K562 (cell line): ENCODE data around the gene CGB8. TPM values are rescaled to one million over a fixed set of nuclear protein-coding genes. Genes with fewer than 3 reads are reported as not detected.

Experiments used
- ATAC-seq: fragments of 200-7000 bp; cut with Tn5 transposase; 3 replicates; pipeline ENCODE4 v1.9.1; 2020; ENCODE audit warnings: moderate library complexity
- BruUV-seq: library from RNA; stranded (reverse); fragments of 400-500 nt; replicated peaks from 2 replicates; lab custom pipeline; 2021; lab: Mats Ljungman, UMichigan
- CTCF ChIA-PET: fragments of 300-600 bp; formaldehyde crosslinking; extraction: SDS; loops from one replicate; lab custom pipeline; 2021; ENCODE audit warnings: low intra/inter-chr PET ratio; lab: Yijun Ruan, JAX
- POLR2A ChIA-PET: fragments of 300-600, 350-650 bp; sonication (Branson Sonifier 250); formaldehyde crosslinking; extraction: SDS; loops from one replicate; lab custom pipeline; 2021; ENCODE audit warnings: antibody characterized with exemption, inconsistent platforms; lab: Yijun Ruan, JAX
- DNase-seq, 4 experiments: peaks; one replicate each; pipeline versions ENCODE4 v3.0.0 to v3.0.0-alpha.2; 2011 to 2018; ENCODE audit warnings: low spot score in 3 of 4, mixed read lengths in 3 of 4; ENCODE audit errors: extremely low read depth in 1 of 4
- FAIRE-seq: peaks from 2 replicates; lab custom pipeline; 2011; peaks lifted over from hg19 to GRCh38; lab: Jason Lieb, UNC
- H2AFZ ChIP-seq: 2 replicates; pipeline ENCODE4 v1.6.0; 2011; ENCODE audit warnings: low read depth, low read length, control low read depth, inconsistent platforms
- H3K27ac ChIP-seq: fragments of 200-600 bp; 3 replicates; pipeline ENCODE4 v1.8.0; 2011; ENCODE audit warnings: low read depth, mild to moderate bottlenecking, control low read depth, inconsistent platforms, low read length, moderate library complexity, mixed read lengths; ENCODE audit errors: extremely low read depth
- H3K27me3 ChIP-seq, 2 experiments: fragments of 300-600 bp in 1 of 2; 2 replicates in 1 of 2; 3 replicates in 1 of 2; pipeline versions ENCODE4 v1.6.0 to v1.8.0; 2011; ENCODE audit warnings: inconsistent platforms in 2 of 2, low read length in 2 of 2, mild to moderate bottlenecking in 1 of 2, mixed read lengths in 1 of 2, moderate library complexity in 1 of 2; ENCODE audit not compliant: control insufficient read depth in 2 of 2, insufficient read depth in 2 of 2
- H3K36me3 ChIP-seq: fragments of 300-600 bp; 3 replicates; pipeline ENCODE4 v1.8.0; 2011; ENCODE audit warnings: mild to moderate bottlenecking, low read length, inconsistent platforms; ENCODE audit not compliant: control insufficient read depth, insufficient read depth
- H3K4me1 ChIP-seq, 2 experiments: fragments of 200-600 bp in 1 of 2; replicated peaks in 1 of 2; 2 replicates in 1 of 2; 3 replicates in 1 of 2; pipeline versions ENCODE4 v1.5.1 to v1.8.0; 2011; ENCODE audit warnings: inconsistent platforms in 2 of 2, low read length in 2 of 2, mild to moderate bottlenecking in 1 of 2, mixed read lengths in 1 of 2, moderate library complexity in 1 of 2; ENCODE audit not compliant: control insufficient read depth in 2 of 2, insufficient read depth in 2 of 2
- H3K4me2 ChIP-seq: 2 replicates; pipeline ENCODE4 v1.6.1; 2011; ENCODE audit warnings: low read length, control low read depth, inconsistent platforms, mixed read lengths; ENCODE audit not compliant: insufficient read depth
- H3K4me3 ChIP-seq: fragments of 200-600 bp; sonication (generic), shearing (Covaris generic); 2 replicates; pipeline ENCODE4 v1.5.1; 2016; ENCODE audit warnings: control low read depth, inconsistent platforms
- H3K79me2 ChIP-seq: fragments of 200-600 bp; 3 replicates; pipeline ENCODE4 v1.8.0; 2011; ENCODE audit warnings: low read length, inconsistent platforms; ENCODE audit not compliant: control insufficient read depth, insufficient read depth
- H3K9ac ChIP-seq, 2 experiments: 2 replicates each; pipeline versions ENCODE4 v1.6.0 to v1.6.1; 2011; ENCODE audit warnings: low read depth in 2 of 2, low read length in 2 of 2, control low read depth in 1 of 2, inconsistent platforms in 1 of 2, mild to moderate bottlenecking in 1 of 2, mixed read lengths in 1 of 2; ENCODE audit not compliant: insufficient read depth in 1 of 2
- H3K9me1 ChIP-seq: one replicate; pipeline ENCODE4 v1.6.0; 2011; ENCODE audit warnings: inconsistent platforms, mild to moderate bottlenecking, low read length, moderate library complexity; ENCODE audit not compliant: control insufficient read depth, insufficient read depth
- H3K9me3 ChIP-seq: replicated peaks from 2 replicates; pipeline ENCODE4 v1.5.1; 2011; ENCODE audit warnings: low read depth, low read length, inconsistent platforms; ENCODE audit not compliant: control insufficient read depth, insufficient read depth
- H4K20me1 ChIP-seq: replicated peaks from 2 replicates; pipeline ENCODE4 v1.6.1; 2011; ENCODE audit warnings: low read length, inconsistent platforms, mixed read lengths; ENCODE audit not compliant: control insufficient read depth, insufficient read depth
- ETV1 ChIP-seq: fragments of 450-650 bp; conservative IDR thresholded peaks from 2 replicates; pipeline ENCODE4 v1.6.1; 2016; ENCODE audit warnings: missing genetic modification characterization, control low read depth, low read depth, missing compliant biosample characterization
- RB1 ChIP-seq: fragments of 450-650 bp; IDR thresholded peaks from 2 replicates; pipeline ENCODE4 v1.6.1; 2017; ENCODE audit warnings: low read depth, mild to moderate bottlenecking
- SIN3A ChIP-seq, 2 experiments: fragments of 150-350 bp in 1 of 2; IDR thresholded peaks; 2 replicates each; pipeline ENCODE4 v1.6.1; 2011 to 2016; ENCODE audit warnings: borderline replicate concordance in 2 of 2, low read depth in 2 of 2, low read length in 2 of 2, mild to moderate bottlenecking in 2 of 2, moderate library complexity in 2 of 2; ENCODE audit not compliant: control insufficient read depth in 1 of 2
- ZC3H4 ChIP-seq: sonication (generic); formaldehyde crosslinking; IDR thresholded peaks from 2 replicates; pipeline ENCODE4 v1.9.0; 2021; ENCODE audit warnings: missing genetic modification reagents, borderline replicate concordance
- ZNF175 ChIP-seq: fragments of 200-800 bp; sonication (Bioruptor generic); IDR thresholded peaks from 2 replicates; pipeline ENCODE4 v1.6.1; 2016; ENCODE audit warnings: low read depth, mild to moderate bottlenecking, missing genetic modification characterization, missing compliant biosample characterization
- WGBS: fragments of 100-300 bp; shearing (Covaris generic); methylation state at CpG from one replicate; pipeline ENCODE4 v1.1.6; 2016; ENCODE audit warnings: low coverage, mixed read lengths; ENCODE audit not compliant: insufficient coverage; ENCODE audit errors: missing lambda C conversion rate; 5-methylcytosine and 5-hydroxymethylcytosine counted together
- in situ Hi-C: fragments of 300-500 bp; cut with MboI; formaldehyde crosslinking; loops from 4 replicates; pipeline ENCODE4 v1.15.0; 2018; ENCODE audit warnings: inconsistent platforms, mixed read lengths
- intact Hi-C: fragments of 100-400 bp; cut with micrococcal nuclease; formaldehyde crosslinking; loops from 2 replicates; pipeline ENCODE4 v1.14.2; 2022
- polyA plus RNA-seq, 8 experiments: library from polyadenylated mRNA; depleted of rRNA in 4 of 8; stranded (reverse) in 5 of 8; unstranded in 3 of 8; fragments of >200 nt; fragmentation: Nextera tagmentation in 2 of 8; fragmentation: Illumina TruSeq in 1 of 8; extraction: Ambion mirVana in 2 of 8; extraction: Trizol in 1 of 8; gene quantifications; 2 replicates each; pipeline versions ENCODE4 v1.2.1 to v1.2.3, GENCODE V29; 2011 to 2014; ENCODE audit warnings: inconsistent platforms in 1 of 8, missing spikeins in 1 of 8
- total RNA-seq, 7 experiments: library from RNA; depleted of rRNA in 6 of 7; stranded (reverse); fragments of >200 nt in 6 of 7; fragmentation: Illumina TruSeq in 2 of 7; extraction: Trizol in 2 of 7; gene quantifications; 2 replicates each; pipeline versions ENCODE4 v1.2.1 to v1.2.3, GENCODE V29; 2011 to 2021; ENCODE audit warnings: low replicate concordance in 1 of 7
- TF ChIP-seq, protein P1 (sequence below): sonication (generic); formaldehyde crosslinking; IDR thresholded peaks from 2 replicates; pipeline ENCODE4 v1.8.1; 2023; ENCODE audit warnings: mild to moderate bottlenecking, missing genetic modification reagents

Gene CGB8
- total and polyA plus RNA-seq, 9 of the 15 experiments (the other 6 are each of a cell fraction or from before 2014, with no cell fraction given), result not detected

DNA sequence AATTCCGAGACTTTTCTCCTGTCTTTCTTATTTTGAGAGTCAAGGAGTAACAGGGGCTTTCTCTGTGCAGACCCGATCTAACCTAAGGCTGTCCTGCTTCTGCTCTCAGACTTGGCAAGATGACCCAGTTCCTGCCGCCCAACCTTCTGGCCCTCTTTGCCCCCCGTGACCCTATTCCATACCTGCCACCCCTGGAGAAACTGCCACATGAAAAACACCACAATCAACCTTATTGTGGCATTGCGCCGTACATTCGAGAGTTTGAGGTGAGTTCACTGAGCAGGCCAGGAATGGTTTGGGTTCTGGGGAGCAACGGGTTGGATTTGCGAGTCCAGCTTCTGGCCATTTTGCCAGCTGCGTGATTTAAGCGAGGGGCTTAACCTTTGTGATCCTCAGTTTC is 37.4 kb upstream of the CGB8 start:
- WGBS, result 2% methylated on average over 11 of the region's 11 CpGs
- ChIA-PET CTCF (no interaction called here), POLR2A (interaction anchor here (1.3 to 2.1 kb wide), 3 partner anchors 9 to 42 kb away, joined by 3 to 9 read pairs (median 6); no protein-coding TSS in a partner anchor)
- FAIRE-seq (no peak), DNase-seq (no peak), ATAC-seq (no peak)
- TF ChIP-seq, protein P1, sequence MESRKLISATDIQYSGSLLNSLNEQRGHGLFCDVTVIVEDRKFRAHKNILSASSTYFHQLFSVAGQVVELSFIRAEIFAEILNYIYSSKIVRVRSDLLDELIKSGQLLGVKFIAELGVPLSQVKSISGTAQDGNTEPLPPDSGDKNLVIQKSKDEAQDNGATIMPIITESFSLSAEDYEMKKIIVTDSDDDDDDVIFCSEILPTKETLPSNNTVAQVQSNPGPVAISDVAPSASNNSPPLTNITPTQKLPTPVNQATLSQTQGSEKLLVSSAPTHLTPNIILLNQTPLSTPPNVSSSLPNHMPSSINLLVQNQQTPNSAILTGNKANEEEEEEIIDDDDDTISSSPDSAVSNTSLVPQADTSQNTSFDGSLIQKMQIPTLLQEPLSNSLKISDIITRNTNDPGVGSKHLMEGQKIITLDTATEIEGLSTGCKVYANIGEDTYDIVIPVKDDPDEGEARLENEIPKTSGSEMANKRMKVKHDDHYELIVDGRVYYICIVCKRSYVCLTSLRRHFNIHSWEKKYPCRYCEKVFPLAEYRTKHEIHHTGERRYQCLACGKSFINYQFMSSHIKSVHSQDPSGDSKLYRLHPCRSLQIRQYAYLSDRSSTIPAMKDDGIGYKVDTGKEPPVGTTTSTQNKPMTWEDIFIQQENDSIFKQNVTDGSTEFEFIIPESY (CRISPR knock-in tag), result 0 out of 2 replicates have a peak, but pooled peaks have one; percentile 13
- no peak for TF ChIP-seq RB1
- TF ChIP-seq SIN3A (IDR thresholded peaks at IDR 0.05; ENCODE audit: borderline replicate concordance in 2 of 2, control insufficient read depth in 1 of 2, low read depth in 2 of 2, low read length in 2 of 2), result 0 out of 4 replicates have a peak, but pooled peaks of 1 of the 2 experiments have one; percentile 1
- no peak for TF ChIP-seq ETV1
- no peak for TF ChIP-seq ZNF175 (CRISPR knock-in tag)
- TF ChIP-seq ZC3H4 (CRISPR knock-in tag), result 0 out of 2 replicates have a peak, but pooled peaks have one; percentile 57
- Histone ChIP-seq H3K9me1 (no peaks in the 10 kb centered on the region), H3K4me2 (peak overlapping the region; percentile 92), H3K79me2 (peaks cover 61% of the 10 kb centered on the region), H4K20me1 (peaks cover 26% of the 10 kb centered on the region), H3K4me1 (peaks cover 10 to 34% of the 10 kb centered on the region in 2 experiments; a peak in 4 of 5 replicates), H3K4me3 (peak overlapping the region; percentile 77), H3K9me3 (no peaks in the 10 kb centered on the region), H3K27me3 (no peaks in the 10 kb centered on the region), H3K27ac (peak overlapping the region; percentile 94), H3K9ac (peak overlapping the region; percentile 94 to 98), H3K36me3 (peaks cover 45% of the 10 kb centered on the region), H2AFZ (no peak overlapping the region)
- BruUV-seq, result no TSS peak
- intact Hi-C loops, result no loop called here
- in situ Hi-C loops, result no loop called here
